H9 (cell line): ENCODE results near the gene LRP2BP. TPM values are rescaled to one million over a fixed set of nuclear protein-coding genes. Genes with fewer than 3 reads are reported as not detected.

Source experiments
- DNase-seq: peaks from one replicate; pipeline ENCODE4 v3.0.0-alpha.2; 2017
- H2AFZ ChIP-seq: one replicate; pipeline ENCODE4 v1.6.1; 2013; ENCODE audit warnings: mild to moderate bottlenecking, low read length, control low read depth, moderate library complexity
- H2AK5ac ChIP-seq: 2 replicates; pipeline ENCODE4 v1.6.1; 2013; ENCODE audit warnings: low read length, control low read depth, mixed read lengths; ENCODE audit not compliant: insufficient read length
- H2BK120ac ChIP-seq: one replicate; pipeline ENCODE4 v1.6.1; 2013; ENCODE audit warnings: low read depth, mild to moderate bottlenecking, low read length, control low read depth, inconsistent platforms; ENCODE audit not compliant: poor library complexity, severe bottlenecking
- H2BK12ac ChIP-seq: 2 replicates; pipeline ENCODE4 v1.6.1; 2013; ENCODE audit warnings: low read length, control low read depth, mixed read lengths, low read depth; ENCODE audit not compliant: insufficient read length
- H2BK15ac ChIP-seq: 2 replicates; pipeline ENCODE4 v1.6.1; 2013; ENCODE audit warnings: low read depth, low read length, control low read depth
- H2BK20ac ChIP-seq: one replicate; pipeline ENCODE4 v1.6.1; 2013; ENCODE audit warnings: low read depth, mild to moderate bottlenecking, low read length, control low read depth, inconsistent platforms; ENCODE audit not compliant: poor library complexity, severe bottlenecking
- H2BK5ac ChIP-seq: 2 replicates; pipeline ENCODE4 v1.6.1; 2013; ENCODE audit warnings: low read length, control low read depth, mixed read lengths; ENCODE audit not compliant: insufficient read length
- H3K14ac ChIP-seq: 2 replicates; pipeline ENCODE4 v1.6.1; 2013; ENCODE audit warnings: low read length, control low read depth; ENCODE audit not compliant: insufficient read depth
- H3K18ac ChIP-seq: 2 replicates; pipeline ENCODE4 v1.6.1; 2013; ENCODE audit warnings: low read depth, mild to moderate bottlenecking, mixed read lengths, low read length, control low read depth; ENCODE audit not compliant: insufficient read length
- H3K23ac ChIP-seq: 2 replicates; pipeline ENCODE4 v1.6.1; 2013; ENCODE audit warnings: low read length, control low read depth, mixed read lengths, low read depth; ENCODE audit not compliant: insufficient read length
- H3K23me2 ChIP-seq: 2 replicates; pipeline ENCODE4 v1.6.1; 2013; ENCODE audit warnings: low read depth, mild to moderate bottlenecking, mixed read lengths, low read length, control low read depth; ENCODE audit not compliant: insufficient read length, poor library complexity, severe bottlenecking
- H3K27ac ChIP-seq: 2 replicates; pipeline ENCODE4 v1.5.1; 2013; ENCODE audit warnings: low read length, control low read depth, mixed read lengths, low read depth; ENCODE audit not compliant: insufficient read length
- H3K27me3 ChIP-seq: 2 replicates; pipeline ENCODE4 v1.6.1; 2013; ENCODE audit warnings: low read length, control low read depth, inconsistent platforms; ENCODE audit not compliant: insufficient read depth
- H3K4ac ChIP-seq: 2 replicates; pipeline ENCODE4 v1.6.1; 2013; ENCODE audit warnings: low read depth, mild to moderate bottlenecking, control low read depth, inconsistent platforms, low read length, moderate library complexity
- H3K4me1 ChIP-seq: 2 replicates; pipeline ENCODE4 v1.6.1; 2013; ENCODE audit warnings: low read length, control low read depth, inconsistent platforms; ENCODE audit not compliant: insufficient read depth
- H3K4me2 ChIP-seq: 2 replicates; pipeline ENCODE4 v1.6.1; 2013; ENCODE audit warnings: low read length, control low read depth, mixed read lengths; ENCODE audit not compliant: insufficient read length, insufficient read depth
- H3K56ac ChIP-seq: 2 replicates; pipeline ENCODE4 v1.6.1; 2013; ENCODE audit warnings: low read depth, mild to moderate bottlenecking, mixed read lengths, low read length, control low read depth; ENCODE audit not compliant: insufficient read length
- H3K79me1 ChIP-seq: 2 replicates; pipeline ENCODE4 v1.6.1; 2013; ENCODE audit warnings: low read depth, mild to moderate bottlenecking, moderate library complexity, low read length, control low read depth, inconsistent platforms; ENCODE audit not compliant: insufficient read depth, poor library complexity, severe bottlenecking
- H3K79me2 ChIP-seq: 2 replicates; pipeline ENCODE4 v1.6.1; 2013; ENCODE audit warnings: low read length, control low read depth, inconsistent platforms; ENCODE audit not compliant: insufficient read depth
- H3K9ac ChIP-seq: 2 replicates; pipeline ENCODE4 v1.6.1; 2013; ENCODE audit warnings: low read length, control low read depth, mixed read lengths; ENCODE audit not compliant: insufficient read length; ENCODE audit errors: extremely low read depth
- H3K9me3 ChIP-seq: one replicate; pipeline ENCODE4 v1.6.1; 2013; ENCODE audit warnings: low read depth, low read length, inconsistent platforms; ENCODE audit not compliant: control insufficient read depth
- H3T11ph ChIP-seq: one replicate; pipeline ENCODE4 v1.6.1; 2013; ENCODE audit warnings: mild to moderate bottlenecking, low read length, control low read depth, inconsistent platforms
- H4K20me1 ChIP-seq: one replicate; pipeline ENCODE4 v1.6.1; 2013; ENCODE audit not compliant: control insufficient read depth, insufficient read length, insufficient read depth
- H4K5ac ChIP-seq: 2 replicates; pipeline ENCODE4 v1.6.1; 2013; ENCODE audit warnings: low read depth, mild to moderate bottlenecking, mixed read lengths, low read length, control low read depth; ENCODE audit not compliant: insufficient read length
- H4K8ac ChIP-seq: replicated peaks from 2 replicates; pipeline ENCODE4 v1.6.1; 2013; ENCODE audit warnings: low read length, control low read depth, mixed read lengths, low read depth; ENCODE audit not compliant: insufficient read length
- H4K91ac ChIP-seq: 2 replicates; pipeline ENCODE4 v1.6.1; 2013; ENCODE audit warnings: low read depth, mild to moderate bottlenecking, moderate library complexity, mixed read lengths, low read length, control low read depth; ENCODE audit not compliant: insufficient read length
- H3K27ac Mint-ChIP-seq, 3 experiments: 2 replicates in 2 of 3; 3 replicates in 1 of 3; pipeline ENCODE4 v1.8.0; 2020 to 2021; ENCODE audit warnings: mixed read lengths in 3 of 3, mild to moderate bottlenecking in 1 of 3, moderate library complexity in 1 of 3
- H3K27me3 Mint-ChIP-seq: 2 replicates; pipeline ENCODE4 v1.8.0; 2021; ENCODE audit warnings: low read depth, mild to moderate bottlenecking, moderate library complexity, mixed read lengths
- H3K36me3 Mint-ChIP-seq, 3 experiments: 2 replicates in 2 of 3; 3 replicates in 1 of 3; pipeline ENCODE4 v1.8.0; 2020 to 2021; ENCODE audit warnings: low read depth in 3 of 3, mixed read lengths in 3 of 3; ENCODE audit not compliant: insufficient read depth in 1 of 3
- H3K4me1 Mint-ChIP-seq, 2 experiments: 2 replicates each; pipeline ENCODE4 v1.8.0; 2020; ENCODE audit warnings: mixed read lengths in 2 of 2
- H3K4me3 Mint-ChIP-seq, 2 experiments: 2 replicates in 1 of 2; 3 replicates in 1 of 2; pipeline ENCODE4 v1.8.0; 2020 to 2021; ENCODE audit warnings: mild to moderate bottlenecking in 2 of 2, mixed read lengths in 2 of 2, moderate library complexity in 1 of 2
- H3K9me3 Mint-ChIP-seq, 2 experiments: 2 replicates in 1 of 2; 3 replicates in 1 of 2; pipeline ENCODE4 v1.8.0; 2020; ENCODE audit warnings: mild to moderate bottlenecking in 2 of 2, mixed read lengths in 2 of 2, moderate library complexity in 1 of 2
- CTCF ChIP-seq: fragments of 200-600 bp; sonication (generic); conservative IDR thresholded peaks from 3 replicates; pipeline ENCODE4 v1.8.0; 2021; ENCODE audit warnings: antibody characterized with exemption, mild to moderate bottlenecking
- WGBS: extraction: QIAGEN DNeasy Blood & Tissue Kit; methylation state at CpG from one replicate; pipeline ENCODE4 v1.1.7; 2013; ENCODE audit warnings: missing lambda C conversion rate, low lambda C conversion rate, mixed read lengths; ENCODE audit not compliant: insufficient read length; ENCODE audit errors: extremely low coverage; 5-methylcytosine and 5-hydroxymethylcytosine counted together
- total RNA-seq: library from RNA; stranded (reverse); gene quantifications from 2 replicates; pipeline ENCODE4 v1.2.1, GENCODE V29; 2021

The LRP2BP gene
- total RNA-seq, 1 experiment from 2014 or later = 0.46 TPM

- Histone ChIP-seq H3K23ac (no peak overlapping the region), H3K27me3 (no peaks in the 10 kb centered on the region), H3K79me2 (no peaks in the 10 kb centered on the region), H2AFZ (no peak overlapping the region), H3K4me1 (no peaks in the 10 kb centered on the region), H3T11ph (no peak overlapping the region), H3K18ac (no peak overlapping the region), H2BK20ac (no peak overlapping the region), H3K9me3 (no peaks in the 10 kb centered on the region), H2BK5ac (no peak overlapping the region), H2AK5ac (no peak overlapping the region), H3K14ac (no peak overlapping the region), H3K56ac (no peak overlapping the region), H4K91ac (no peak overlapping the region), H4K5ac (no peak overlapping the region), H3K4me2 (no peak overlapping the region), H2BK120ac (no peak overlapping the region), H3K9ac (no peak overlapping the region), H4K8ac (no peak overlapping the region), H3K79me1 (no peaks in the 10 kb centered on the region), H2BK15ac (no peak overlapping the region), H4K20me1 (no peaks in the 10 kb centered on the region), H3K23me2 (no peaks in the 10 kb centered on the region), H2BK12ac (no peak overlapping the region), H3K27ac (no peak overlapping the region), H3K4ac (no peak overlapping the region)
- Mint-ChIP-seq H3K27ac (no peak overlapping the region), H3K27me3 (no peaks in the 10 kb centered on the region), H3K4me3 (no peak overlapping the region), H3K9me3 (peaks cover 4 to 6% of the 10 kb centered on the region in 2 experiments; a peak in 4 of 5 replicates), H3K36me3 (peaks cover 6 to 63% (median 40%) of the 10 kb centered on the region in 3 experiments), H3K4me1 (no peaks in the 10 kb centered on the region)
- no CpG with 5 or more reads among the region's 5 CpGs for WGBS
- no peak for DNase-seq
- no peak for TF ChIP-seq CTCF
Observed at GRCh38 chr4:185412412-185412811, 16.7 kb upstream of the LRP2BP start.
